GM12864 (cell line): ENCODE measurements around the gene TRMT10C.
"Not testable (repeated sequence)": the region's sequence is repeated elsewhere in the genome, so short reads cannot be mapped to it uniquely, and the experiment has no call there.

Experiments used
- DNase-seq: peaks from one replicate; pipeline ENCODE4 v3.0.0-alpha.2; 2011; ENCODE audit warnings: low read depth
- H3K4me3 ChIP-seq: 2 replicates; pipeline ENCODE4 v1.5.1; 2011; ENCODE audit warnings: mild to moderate bottlenecking, low read depth, low read length, control low read depth
- CTCF ChIP-seq: IDR thresholded peaks from 2 replicates; pipeline ENCODE4 v1.5.1; 2011; ENCODE audit warnings: low read depth, mild to moderate bottlenecking, moderate library complexity, low read length, control low read depth, inconsistent platforms; ENCODE audit errors: missing control alignments

TRMT10C gene

GRCh38 chr3:101548527-101549105, 13.1 kb upstream of the TRMT10C start:
- no peak overlapping the region for H3K4me3 ChIP-seq
- no peak for TF ChIP-seq CTCF

GRCh38 chr3:101549473-101549872, 12.2 kb upstream of the TRMT10C start:
- no peak for DNase-seq
- H3K4me3 ChIP-seq: no peak overlapping the region
- TF ChIP-seq CTCF: no peak

More at GRCh38 chr3:101548527-101549105, 13.1 kb upstream of the TRMT10C start:
- no peak for DNase-seq

- not testable (repeated sequence) for DNase-seq
Observed at GRCh38 chr3:101551359-101552081, 10.1 kb upstream of the TRMT10C start.

GRCh38 chr3:101553381-101553780, 8.3 kb upstream of the TRMT10C start:
- H3K4me3 ChIP-seq, DNase-seq: not testable (repeated sequence)

More at GRCh38 chr3:101551359-101552081, 10.1 kb upstream of the TRMT10C start:
- not testable (repeated sequence) for H3K4me3 ChIP-seq

- TF ChIP-seq CTCF: no peak
- H3K4me3 ChIP-seq: no peak overlapping the region
- no peak for DNase-seq
Observed at GRCh38 chr3:101556064-101556463, 5.6 kb upstream of the TRMT10C start.

- DNase-seq: no peak
- no peak overlapping the region for H3K4me3 ChIP-seq
- TF ChIP-seq CTCF: no peak
Observed at GRCh38 chr3:101567528-101568317, 6.1 kb downstream of the TRMT10C start.

- no peak overlapping the region for H3K4me3 ChIP-seq
- TF ChIP-seq CTCF: no peak
- no peak for DNase-seq
Observed at GRCh38 chr3:101571028-101571895, 9.6 kb downstream of the TRMT10C start.
